ENCODE measurements around the gene NMRK1. TPM values are rescaled to one million over a fixed set of nuclear protein-coding genes. Genes with fewer than 3 reads are reported as not detected.

Gene NMRK1
- total RNA-seq, 1 experiment from 2014 or later = 7.8 TPM

DNA sequence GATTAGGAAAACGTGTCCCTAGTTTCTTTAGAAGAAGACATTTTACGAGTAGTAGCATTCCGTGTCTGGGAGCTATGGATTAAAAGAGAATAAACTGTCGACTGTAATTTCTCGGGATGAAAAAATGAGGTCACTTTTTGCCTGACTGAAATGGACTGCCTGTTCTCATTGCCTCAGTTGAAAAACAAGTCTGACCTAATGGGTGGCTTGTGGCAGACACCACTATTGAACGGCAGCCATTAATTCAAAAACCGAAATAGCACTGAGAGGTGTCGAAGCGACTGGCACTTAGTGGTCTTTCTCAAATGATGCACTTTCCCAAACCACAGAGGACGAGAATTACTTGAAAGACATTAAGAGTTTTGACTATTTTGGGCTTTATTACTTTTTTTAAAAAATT, 35.7 kb upstream of the NMRK1 start:
- Histone ChIP-seq H3K27me3 (ENCODE audit: insufficient read depth, low read length) (no peaks in the 10 kb centered on the region), H4K20me1 (ENCODE audit: insufficient read depth) (no peaks in the 10 kb centered on the region), H3K36me3 (ENCODE audit: control insufficient read depth in 1 of 2, insufficient read depth in 2 of 2, low read length in 2 of 2) (no peaks in the 10 kb centered on the region), H3K4me2 (ENCODE audit: low read length) (no peak overlapping the region), H3K9me3 (ENCODE audit: control insufficient read depth in 1 of 2, insufficient read depth in 1 of 2, low read depth in 1 of 2, low read length in 2 of 2) (no peaks in the 10 kb centered on the region), H3K79me2 (ENCODE audit: insufficient read depth, low read length) (no peaks in the 10 kb centered on the region), H3K27ac (ENCODE audit: low read depth, low read length) (no peak overlapping the region), H3K4me1 (ENCODE audit: control insufficient read depth in 1 of 2, insufficient read depth in 2 of 2, low read length in 2 of 2) (no peaks in the 10 kb centered on the region), H3K9me2 (ENCODE audit: insufficient read depth) (no peaks in the 10 kb centered on the region), H3K4me3 (replicated peaks in 1 of 2; ENCODE audit: low read depth in 1 of 2, low read length in 2 of 2) (no peak overlapping the region), H2AFZ (ENCODE audit: low read depth, low read length, poor library complexity, severe bottlenecking) (no peak overlapping the region), H3K9ac (ENCODE audit: low read length) (no peak overlapping the region)
- ATAC-seq (no peak), DNase-seq (ENCODE audit: low read depth, low spot score) (no peak)
- no peak for TF ChIP-seq SIN3A (IDR thresholded peaks at IDR 0.05; ENCODE audit: low read depth)
- no peak for TF ChIP-seq TCF7L2 (IDR thresholded peaks at IDR 0.05; ENCODE audit: borderline replicate concordance, extremely low read depth, insufficient read depth, insufficient read length)
- no peak for TF ChIP-seq POLR2A (IDR thresholded peaks at IDR 0.05; ENCODE audit: borderline replicate concordance, extremely low read depth, insufficient read depth, insufficient read length)
- no peak for TF ChIP-seq ZNF274 (IDR thresholded peaks at IDR 0.05; ENCODE audit: low read depth, low read length)
- TF ChIP-seq MAX (IDR thresholded peaks at IDR 0.05) = no peak
- no peak for TF ChIP-seq POLR2AphosphoS5 (IDR thresholded peaks at IDR 0.05; ENCODE audit: low read depth, low read length)
- TF ChIP-seq, protein P1, sequence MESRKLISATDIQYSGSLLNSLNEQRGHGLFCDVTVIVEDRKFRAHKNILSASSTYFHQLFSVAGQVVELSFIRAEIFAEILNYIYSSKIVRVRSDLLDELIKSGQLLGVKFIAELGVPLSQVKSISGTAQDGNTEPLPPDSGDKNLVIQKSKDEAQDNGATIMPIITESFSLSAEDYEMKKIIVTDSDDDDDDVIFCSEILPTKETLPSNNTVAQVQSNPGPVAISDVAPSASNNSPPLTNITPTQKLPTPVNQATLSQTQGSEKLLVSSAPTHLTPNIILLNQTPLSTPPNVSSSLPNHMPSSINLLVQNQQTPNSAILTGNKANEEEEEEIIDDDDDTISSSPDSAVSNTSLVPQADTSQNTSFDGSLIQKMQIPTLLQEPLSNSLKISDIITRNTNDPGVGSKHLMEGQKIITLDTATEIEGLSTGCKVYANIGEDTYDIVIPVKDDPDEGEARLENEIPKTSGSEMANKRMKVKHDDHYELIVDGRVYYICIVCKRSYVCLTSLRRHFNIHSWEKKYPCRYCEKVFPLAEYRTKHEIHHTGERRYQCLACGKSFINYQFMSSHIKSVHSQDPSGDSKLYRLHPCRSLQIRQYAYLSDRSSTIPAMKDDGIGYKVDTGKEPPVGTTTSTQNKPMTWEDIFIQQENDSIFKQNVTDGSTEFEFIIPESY (IDR thresholded peaks at IDR 0.05; ENCODE audit: extremely low read depth, insufficient replicate concordance, low read length) = no peak
- no peak for TF ChIP-seq FOSL1 (IDR thresholded peaks at IDR 0.05; ENCODE audit: low read depth)
- TF ChIP-seq ZFX (IDR thresholded peaks at IDR 0.05) = no peak
- TF ChIP-seq CTCF (IDR thresholded peaks at IDR 0.05 in 2 of 3, conservative IDR thresholded peaks at IDR 0.05 in 1 of 3; ENCODE audit: borderline replicate concordance in 1 of 3, insufficient read depth in 1 of 3, low read depth in 2 of 3, low read length in 2 of 3) = no peak
- TF ChIP-seq SP1 (IDR thresholded peaks at IDR 0.05; ENCODE audit: low read depth) = no peak
- TF ChIP-seq CBX3 (IDR thresholded peaks at IDR 0.05; ENCODE audit: low read depth) = no peak
- no peak for TF ChIP-seq EZH2 (IDR thresholded peaks at IDR 0.05)
- no peak for TF ChIP-seq YY1 (IDR thresholded peaks at IDR 0.05; ENCODE audit: extremely low read depth, insufficient replicate concordance, low read depth, low read length)
- no peak for TF ChIP-seq ELF1 (IDR thresholded peaks at IDR 0.05; ENCODE audit: borderline replicate concordance, low read depth)
- TF ChIP-seq, protein P2, sequence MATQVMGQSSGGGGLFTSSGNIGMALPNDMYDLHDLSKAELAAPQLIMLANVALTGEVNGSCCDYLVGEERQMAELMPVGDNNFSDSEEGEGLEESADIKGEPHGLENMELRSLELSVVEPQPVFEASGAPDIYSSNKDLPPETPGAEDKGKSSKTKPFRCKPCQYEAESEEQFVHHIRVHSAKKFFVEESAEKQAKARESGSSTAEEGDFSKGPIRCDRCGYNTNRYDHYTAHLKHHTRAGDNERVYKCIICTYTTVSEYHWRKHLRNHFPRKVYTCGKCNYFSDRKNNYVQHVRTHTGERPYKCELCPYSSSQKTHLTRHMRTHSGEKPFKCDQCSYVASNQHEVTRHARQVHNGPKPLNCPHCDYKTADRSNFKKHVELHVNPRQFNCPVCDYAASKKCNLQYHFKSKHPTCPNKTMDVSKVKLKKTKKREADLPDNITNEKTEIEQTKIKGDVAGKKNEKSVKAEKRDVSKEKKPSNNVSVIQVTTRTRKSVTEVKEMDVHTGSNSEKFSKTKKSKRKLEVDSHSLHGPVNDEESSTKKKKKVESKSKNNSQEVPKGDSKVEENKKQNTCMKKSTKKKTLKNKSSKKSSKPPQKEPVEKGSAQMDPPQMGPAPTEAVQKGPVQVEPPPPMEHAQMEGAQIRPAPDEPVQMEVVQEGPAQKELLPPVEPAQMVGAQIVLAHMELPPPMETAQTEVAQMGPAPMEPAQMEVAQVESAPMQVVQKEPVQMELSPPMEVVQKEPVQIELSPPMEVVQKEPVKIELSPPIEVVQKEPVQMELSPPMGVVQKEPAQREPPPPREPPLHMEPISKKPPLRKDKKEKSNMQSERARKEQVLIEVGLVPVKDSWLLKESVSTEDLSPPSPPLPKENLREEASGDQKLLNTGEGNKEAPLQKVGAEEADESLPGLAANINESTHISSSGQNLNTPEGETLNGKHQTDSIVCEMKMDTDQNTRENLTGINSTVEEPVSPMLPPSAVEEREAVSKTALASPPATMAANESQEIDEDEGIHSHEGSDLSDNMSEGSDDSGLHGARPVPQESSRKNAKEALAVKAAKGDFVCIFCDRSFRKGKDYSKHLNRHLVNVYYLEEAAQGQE (IDR thresholded peaks at IDR 0.05; ENCODE audit: low read depth) = no peak
- TF ChIP-seq SRF (IDR thresholded peaks at IDR 0.05; ENCODE audit: low read depth) = no peak
- TF ChIP-seq, protein P3, sequence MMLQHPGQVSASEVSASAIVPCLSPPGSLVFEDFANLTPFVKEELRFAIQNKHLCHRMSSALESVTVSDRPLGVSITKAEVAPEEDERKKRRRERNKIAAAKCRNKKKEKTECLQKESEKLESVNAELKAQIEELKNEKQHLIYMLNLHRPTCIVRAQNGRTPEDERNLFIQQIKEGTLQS (IDR thresholded peaks at IDR 0.05) = no peak
- TF ChIP-seq RAD21 (IDR thresholded peaks at IDR 0.05; ENCODE audit: low read depth) = no peak
- no peak for TF ChIP-seq JUND (IDR thresholded peaks at IDR 0.05)
- no TSS peak for BruUV-seq (replicated peaks)
- POLR2A ChIA-PET = no interaction called here
- CTCF ChIA-PET = no interaction called here
- RAD21 ChIA-PET (ENCODE audit: low non-redundant PET in 1 of 2, low total read pairs in 2 of 2, uncharacterized antibody in 2 of 2, unreplicated experiment in 2 of 2) = no interaction called here
- intact Hi-C loops (cut with micrococcal nuclease) = no loop called here

All from HCT116 (cell line).